Measurements from ENCODE around the gene CCL21.
A peak's percentile ranks its signal among the peaks of the same experiment; 100 is the strongest.
"Not testable (repeated sequence)": the region's sequence is repeated elsewhere in the genome, so short reads cannot be mapped to it uniquely, and the experiment has no call there.

Gene CCL21

GRCh38 chr9:34710023-34710422, at the start of gene CCL21:
CCL21 (minus strand) TSS chr9:34710136; CDS start chr9:34710066, 70 bp downstream.
- no peak for DNase-seq

GRCh38 chr9:34759432-34760134, 49.6 kb upstream of the CCL21 start:
- peak in 1 of 2 experiments; percentile 2 for DNase-seq

- not testable (repeated sequence) for DNase-seq
Measured at GRCh38 chr9:34750320-34750719, 40.4 kb upstream of the CCL21 start.

- DNase-seq, result no peak
Measured at GRCh38 chr9:34746526-34746925, 36.6 kb upstream of the CCL21 start.

GRCh38 chr9:34744295-34745221, 34.6 kb upstream of the CCL21 start:
- peak; percentile 21 to 29 for DNase-seq

GRCh38 chr9:34742710-34743109, 32.8 kb upstream of the CCL21 start:
- DNase-seq, result no peak

- DNase-seq, result no peak
Measured at GRCh38 chr9:34741628-34742027, 31.7 kb upstream of the CCL21 start.

- DNase-seq, result not testable (repeated sequence)
Measured at GRCh38 chr9:34740176-34740575, 30.2 kb upstream of the CCL21 start.

GRCh38 chr9:34737677-34738260, 27.8 kb upstream of the CCL21 start:
- no peak for DNase-seq

- no peak for DNase-seq
Measured at GRCh38 chr9:34734720-34735119, 24.8 kb upstream of the CCL21 start.

GRCh38 chr9:34732886-34733285, 22.9 kb upstream of the CCL21 start:
- DNase-seq, result no peak

GRCh38 chr9:34732478-34732877, 22.5 kb upstream of the CCL21 start:
- no peak for DNase-seq

- no peak for DNase-seq
Measured at GRCh38 chr9:34723141-34723540, 13.2 kb upstream of the CCL21 start.

- not testable (repeated sequence) for DNase-seq
Measured at GRCh38 chr9:34719769-34720025, 9.8 kb upstream of the CCL21 start.

- DNase-seq, result no peak
Measured at GRCh38 chr9:34719021-34719768, 9.3 kb upstream of the CCL21 start.

- no peak for DNase-seq
Measured at GRCh38 chr9:34717996-34718614, 8.2 kb upstream of the CCL21 start.

- no peak for DNase-seq
Measured at GRCh38 chr9:34716711-34717110, 6.8 kb upstream of the CCL21 start.

GRCh38 chr9:34715639-34716215, 5.8 kb upstream of the CCL21 start:
- DNase-seq, result no peak

- no peak for DNase-seq
Measured at GRCh38 chr9:34714007-34714406, 4.1 kb upstream of the CCL21 start.

- DNase-seq, result no peak
Measured at GRCh38 chr9:34712140-34712539, 2.2 kb upstream of the CCL21 start.

- no peak for DNase-seq
Measured at GRCh38 chr9:34709196-34709978, 549 bp downstream of the CCL21 start.
